A549 treated with dexamethasone at 1 μM for 4 hours (cell line): ENCODE measurements around the gene GRIK3. TPM values are rescaled to one million over a fixed set of nuclear protein-coding genes. Genes with fewer than 3 reads are reported as not detected.

ENCODE experiments used
- total RNA-seq: library from RNA; stranded (reverse); fragments of 200-300 nt; extraction: Qiagen RNA extraction; gene quantifications from 5 replicates; pipeline ENCODE4 v1.2.3, GENCODE V29; 2022

Gene GRIK3
- 0.01 to 0.07 TPM (median 0.01 TPM) in 3 of 5 replicates, not detected in the others for total RNA-seq

DNA sequence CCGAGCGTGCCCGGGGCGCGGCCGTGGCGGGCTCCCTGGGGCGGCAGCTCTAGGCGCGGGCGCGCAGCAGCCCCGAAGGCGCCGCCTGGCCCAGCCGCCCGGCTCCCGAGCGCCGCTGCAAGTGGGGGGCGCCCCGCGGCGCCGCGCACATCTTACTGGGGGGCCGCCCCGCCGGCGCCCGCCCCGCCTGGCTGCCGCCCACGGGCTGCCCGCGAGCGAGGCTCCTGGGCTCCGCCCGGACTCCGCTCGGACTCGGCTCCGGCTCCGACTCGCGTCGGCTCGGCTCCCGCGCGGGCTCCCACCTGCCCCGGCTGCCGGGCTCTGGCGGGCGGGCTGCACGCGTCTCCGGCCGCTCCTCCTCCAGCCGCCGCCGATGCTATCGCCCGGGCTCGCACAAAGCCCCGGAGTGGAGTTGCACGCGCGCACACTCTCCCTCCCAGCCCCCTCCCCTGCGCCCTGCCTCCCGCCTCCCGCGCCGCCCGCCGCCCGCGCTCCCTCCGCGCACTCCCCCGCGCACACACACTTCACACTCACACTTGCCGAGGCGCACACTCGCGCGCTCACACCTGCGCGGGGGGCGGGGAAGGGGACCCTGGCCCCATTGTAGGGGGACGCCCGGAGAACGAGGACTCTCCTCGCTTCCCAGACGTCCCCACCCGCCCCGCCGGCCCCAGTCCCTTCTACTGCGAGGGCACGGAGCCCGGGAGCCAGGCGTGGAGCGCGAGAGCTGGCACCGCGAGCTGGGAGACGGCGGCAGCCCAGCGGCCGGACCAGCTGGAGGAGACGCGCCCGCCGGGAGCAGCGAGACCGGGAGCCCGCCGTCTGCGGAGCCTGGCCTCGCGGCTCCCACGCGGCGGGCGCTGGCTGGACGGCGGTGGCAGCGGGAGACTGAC lies at the start of gene GRIK3:
Gene GRIK3 (minus strand): TSS at position 395 of the 893 bp plus-strand sequence. CDS start 407 bp downstream, outside the sequence.

